ENCODE data around the gene CPT1C. TPM values are rescaled to one million over a fixed set of nuclear protein-coding genes. Genes with fewer than 3 reads are reported as not detected.

Gene CPT1C
- total RNA-seq, 1 donor from 2014 or later = 26.3 TPM

GRCh38 chr19:49701271-49701786 lies 10.4 kb downstream of the CPT1C start:
- no peaks in the 10 kb centered on the region for H3K4me1 Mint-ChIP-seq (ENCODE audit: low read depth)
- no peak for TF ChIP-seq CTCF (IDR thresholded peaks at IDR 0.05)
- H3K4me3 Mint-ChIP-seq (ENCODE audit: unreplicated experiment) = no peak overlapping the region
- no peak overlapping the region for H3K27ac Mint-ChIP-seq (ENCODE audit: unreplicated experiment)
- no peaks in the 10 kb centered on the region for H3K9me3 Mint-ChIP-seq (ENCODE audit: low read depth)
- H3K36me3 Mint-ChIP-seq (ENCODE audit: low read depth) = peaks cover 4% of the 10 kb centered on the region
- H3K27me3 Mint-ChIP-seq (ENCODE audit: low read depth) = no peaks in the 10 kb centered on the region
- no peak for DNase-seq (ENCODE audit: low spot score)

- TF ChIP-seq CTCF (IDR thresholded peaks at IDR 0.05) = no peak
- no peaks in the 10 kb centered on the region for H3K4me1 Mint-ChIP-seq (ENCODE audit: low read depth)
- DNase-seq (ENCODE audit: low spot score) = no peak
- peaks cover 6% of the 10 kb centered on the region for H3K36me3 Mint-ChIP-seq (ENCODE audit: low read depth)
- H3K27ac Mint-ChIP-seq (ENCODE audit: unreplicated experiment) = no peak overlapping the region
- H3K4me3 Mint-ChIP-seq (ENCODE audit: unreplicated experiment) = no peak overlapping the region
- H3K27me3 Mint-ChIP-seq (ENCODE audit: low read depth) = no peaks in the 10 kb centered on the region
- H3K9me3 Mint-ChIP-seq (ENCODE audit: low read depth) = no peaks in the 10 kb centered on the region
These were observed 14.1 kb downstream of the CPT1C start for GRCh38 chr19:49704888-49705642.

- no peaks in the 10 kb centered on the region for H3K27me3 Mint-ChIP-seq (ENCODE audit: low read depth)
- no peak for TF ChIP-seq CTCF (IDR thresholded peaks at IDR 0.05)
- H3K4me3 Mint-ChIP-seq (ENCODE audit: unreplicated experiment) = no peak overlapping the region
- H3K9me3 Mint-ChIP-seq (ENCODE audit: low read depth) = no peaks in the 10 kb centered on the region
- DNase-seq (ENCODE audit: low spot score) = no peak
- no peaks in the 10 kb centered on the region for H3K4me1 Mint-ChIP-seq (ENCODE audit: low read depth)
- peaks cover 6% of the 10 kb centered on the region for H3K36me3 Mint-ChIP-seq (ENCODE audit: low read depth)
- H3K27ac Mint-ChIP-seq (ENCODE audit: unreplicated experiment) = no peak overlapping the region
These were observed 15.0 kb downstream of the CPT1C start for GRCh38 chr19:49705919-49706318.

GRCh38 chr19:49710372-49710951 lies 19.5 kb downstream of the CPT1C start:
- no peak for TF ChIP-seq CTCF (IDR thresholded peaks at IDR 0.05)
- H3K27ac Mint-ChIP-seq (ENCODE audit: unreplicated experiment) = no peak overlapping the region
- no peaks in the 10 kb centered on the region for H3K9me3 Mint-ChIP-seq (ENCODE audit: low read depth)
- H3K4me1 Mint-ChIP-seq (ENCODE audit: low read depth) = no peaks in the 10 kb centered on the region
- no peaks in the 10 kb centered on the region for H3K27me3 Mint-ChIP-seq (ENCODE audit: low read depth)
- DNase-seq (ENCODE audit: low spot score) = no peak
- H3K36me3 Mint-ChIP-seq (ENCODE audit: low read depth) = peaks cover 7% of the 10 kb centered on the region
- no peak overlapping the region for H3K4me3 Mint-ChIP-seq (ENCODE audit: unreplicated experiment)

- Mint-ChIP-seq H3K27ac (ENCODE audit: unreplicated experiment) (no peak overlapping the region), H3K27me3 (ENCODE audit: low read depth) (no peaks in the 10 kb centered on the region), H3K9me3 (ENCODE audit: low read depth) (no peaks in the 10 kb centered on the region), H3K4me1 (ENCODE audit: low read depth) (peaks cover 2% of the 10 kb centered on the region), H3K36me3 (ENCODE audit: low read depth) (peaks cover 6% of the 10 kb centered on the region), H3K4me3 (ENCODE audit: unreplicated experiment) (no peak overlapping the region)
- no peak for DNase-seq (ENCODE audit: low spot score)
- no peak for TF ChIP-seq CTCF (IDR thresholded peaks at IDR 0.05)
These were observed 21.5 kb downstream of the CPT1C start for GRCh38 chr19:49712397-49712859.

All from chondrocyte (in vitro differentiated cells).